ENCODE measurements around the gene MED9. TPM values are rescaled to one million over a fixed set of nuclear protein-coding genes. Genes with fewer than 3 reads are reported as not detected.
A peak's percentile ranks its signal among the peaks of the same experiment; 100 is the strongest.

Gene MED9
- total RNA-seq, 2 donors from 2014 or later = 18.4 to 20.5 TPM

GRCh38 chr17:17493249-17493985 lies 16.6 kb downstream of the MED9 start:
- H3K4me3 Mint-ChIP-seq = peak overlapping the region; percentile 55
- Histone ChIP-seq H3K9ac (ENCODE audit: extremely low read depth, low read length, poor library complexity, severe bottlenecking) (no peak overlapping the region), H3K36me3 (ENCODE audit: control insufficient read depth, insufficient read depth, low read length) (peaks cover 18% of the 10 kb centered on the region), H3K27ac (ENCODE audit: low read depth, low read length) (no peak overlapping the region), H3K9me3 (ENCODE audit: control insufficient read depth, low read length) (no peaks in the 10 kb centered on the region), H3K4me1 (ENCODE audit: control insufficient read depth, insufficient read depth, low read length) (no peaks in the 10 kb centered on the region), H3K4me3 (ENCODE audit: low read length) (no peak overlapping the region), H3K27me3 (ENCODE audit: control insufficient read depth, insufficient read depth, low read length, poor library complexity, severe bottlenecking) (peaks cover 19% of the 10 kb centered on the region)
- peaks cover 23% of the 10 kb centered on the region for H3K27me3 Mint-ChIP-seq (ENCODE audit: insufficient read depth)
- peak; percentile 76 for DNase-seq
- no peaks in the 10 kb centered on the region for H3K9me3 Mint-ChIP-seq
- peaks cover 37% of the 10 kb centered on the region for H3K36me3 Mint-ChIP-seq (ENCODE audit: low read depth)
- no peak for TF ChIP-seq CTCF (conservative IDR thresholded peaks at IDR 0.05)
- WGBS, 2 experiments (ENCODE audit: insufficient coverage in 1 of 2, insufficient read length in 1 of 2) = 67 to 90% methylated on average over 3 to 15 of the region's 15 CpGs
- peaks cover 32% of the 10 kb centered on the region for H3K4me1 Mint-ChIP-seq
- no peak overlapping the region for H3K27ac Mint-ChIP-seq

- TF ChIP-seq CTCF (conservative IDR thresholded peaks at IDR 0.05) = no peak
- Histone ChIP-seq H3K4me1 (ENCODE audit: control insufficient read depth, insufficient read depth, low read length) (no peaks in the 10 kb centered on the region), H3K4me3 (ENCODE audit: low read length) (no peak overlapping the region), H3K36me3 (ENCODE audit: control insufficient read depth, insufficient read depth, low read length) (peaks cover 18% of the 10 kb centered on the region), H3K27me3 (ENCODE audit: control insufficient read depth, insufficient read depth, low read length, poor library complexity, severe bottlenecking) (peaks cover 19% of the 10 kb centered on the region), H3K27ac (ENCODE audit: low read depth, low read length) (no peak overlapping the region), H3K9me3 (ENCODE audit: control insufficient read depth, low read length) (no peaks in the 10 kb centered on the region), H3K9ac (ENCODE audit: extremely low read depth, low read length, poor library complexity, severe bottlenecking) (no peak overlapping the region)
- Mint-ChIP-seq H3K4me3 (peak overlapping the region; percentile 55), H3K36me3 (ENCODE audit: low read depth) (peaks cover 33% of the 10 kb centered on the region), H3K27ac (no peak overlapping the region), H3K4me1 (peaks cover 32% of the 10 kb centered on the region), H3K9me3 (no peaks in the 10 kb centered on the region), H3K27me3 (ENCODE audit: insufficient read depth) (peaks cover 27% of the 10 kb centered on the region)
- WGBS, 2 experiments (ENCODE audit: insufficient coverage in 1 of 2, insufficient read length in 1 of 2) = 82 to 84% methylated on average over 3 to 4 of the region's 5 CpGs
- peak; percentile 50 for DNase-seq
These were observed 17.2 kb downstream of the MED9 start for GRCh38 chr17:17493986-17494466.

GRCh38 chr17:17494499-17494869 lies 17.7 kb downstream of the MED9 start:
- peaks cover 32% of the 10 kb centered on the region for H3K4me1 Mint-ChIP-seq
- 34 to 63% methylated on average over 7 to 14 of the region's 14 CpGs for WGBS, 2 experiments (ENCODE audit: insufficient coverage in 1 of 2, insufficient read length in 1 of 2)
- no peak overlapping the region for H3K9ac ChIP-seq (ENCODE audit: extremely low read depth, low read length, poor library complexity, severe bottlenecking)
- H3K27me3 Mint-ChIP-seq (ENCODE audit: insufficient read depth) = peaks cover 28% of the 10 kb centered on the region
- H3K27ac Mint-ChIP-seq = no peak overlapping the region
- H3K36me3 ChIP-seq (ENCODE audit: control insufficient read depth, insufficient read depth, low read length) = peaks cover 18% of the 10 kb centered on the region
- peak overlapping the region; percentile 77 for H3K4me3 ChIP-seq (ENCODE audit: low read length)
- no peaks in the 10 kb centered on the region for H3K9me3 Mint-ChIP-seq
- peak overlapping the region; percentile 55 for H3K4me3 Mint-ChIP-seq
- H3K27ac ChIP-seq (ENCODE audit: low read depth, low read length) = no peak overlapping the region
- peaks cover 19% of the 10 kb centered on the region for H3K27me3 ChIP-seq (ENCODE audit: control insufficient read depth, insufficient read depth, low read length, poor library complexity, severe bottlenecking)
- H3K36me3 Mint-ChIP-seq (ENCODE audit: low read depth) = peaks cover 30% of the 10 kb centered on the region
- no peak for DNase-seq
- H3K9me3 ChIP-seq (ENCODE audit: control insufficient read depth, low read length) = no peaks in the 10 kb centered on the region
- H3K4me1 ChIP-seq (ENCODE audit: control insufficient read depth, insufficient read depth, low read length) = no peaks in the 10 kb centered on the region
- no peak for TF ChIP-seq CTCF (conservative IDR thresholded peaks at IDR 0.05)
